Retinal pigment epithelial cell (primary cell): ENCODE data around the gene TAAR1.
"Not testable (repeated sequence)": the region's sequence is repeated elsewhere in the genome, so short reads cannot be mapped to it uniquely, and the experiment has no call there.

Experiments
- DNase-seq: peaks from one replicate; pipeline ENCODE4 v3.0.0-alpha.2; 2010; ENCODE audit warnings: low read depth
- H3K4me3 ChIP-seq: 2 replicates; pipeline ENCODE4 v1.5.1; 2011; ENCODE audit warnings: mild to moderate bottlenecking, low read length, control low read depth, moderate library complexity
- TF ChIP-seq, protein P1 (sequence below): conservative IDR thresholded peaks from 2 replicates; pipeline ENCODE4 v1.5.1; 2011; ENCODE audit warnings: low read depth, low read length, control low read depth, inconsistent platforms

The TAAR1 gene, protein sequence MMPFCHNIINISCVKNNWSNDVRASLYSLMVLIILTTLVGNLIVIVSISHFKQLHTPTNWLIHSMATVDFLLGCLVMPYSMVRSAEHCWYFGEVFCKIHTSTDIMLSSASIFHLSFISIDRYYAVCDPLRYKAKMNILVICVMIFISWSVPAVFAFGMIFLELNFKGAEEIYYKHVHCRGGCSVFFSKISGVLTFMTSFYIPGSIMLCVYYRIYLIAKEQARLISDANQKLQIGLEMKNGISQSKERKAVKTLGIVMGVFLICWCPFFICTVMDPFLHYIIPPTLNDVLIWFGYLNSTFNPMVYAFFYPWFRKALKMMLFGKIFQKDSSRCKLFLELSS

DNA sequence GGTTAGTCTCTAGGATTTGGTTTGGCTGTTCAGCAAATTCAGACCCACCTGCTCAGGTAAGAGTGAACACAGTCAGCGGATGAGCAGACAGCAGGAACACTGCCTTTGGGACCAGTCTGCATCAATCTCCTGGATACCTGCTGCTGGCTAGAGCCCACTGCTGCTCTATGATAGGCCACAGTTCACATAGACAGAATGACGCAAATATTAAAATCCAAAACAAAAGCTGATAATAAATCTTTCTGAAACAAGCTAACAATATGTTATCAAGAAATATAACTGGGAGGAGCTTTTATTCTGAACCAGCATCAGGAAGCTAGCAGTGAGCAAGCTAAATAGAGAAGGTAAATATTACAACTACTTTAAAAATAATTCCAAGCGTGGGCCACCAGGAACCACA, at the start of gene TAAR1:
TAAR1 (minus strand) TSS at position 101 of the 400 bp plus-strand sequence. CDS start 13,179 bp downstream, outside the sequence.
- TF ChIP-seq, protein P1, sequence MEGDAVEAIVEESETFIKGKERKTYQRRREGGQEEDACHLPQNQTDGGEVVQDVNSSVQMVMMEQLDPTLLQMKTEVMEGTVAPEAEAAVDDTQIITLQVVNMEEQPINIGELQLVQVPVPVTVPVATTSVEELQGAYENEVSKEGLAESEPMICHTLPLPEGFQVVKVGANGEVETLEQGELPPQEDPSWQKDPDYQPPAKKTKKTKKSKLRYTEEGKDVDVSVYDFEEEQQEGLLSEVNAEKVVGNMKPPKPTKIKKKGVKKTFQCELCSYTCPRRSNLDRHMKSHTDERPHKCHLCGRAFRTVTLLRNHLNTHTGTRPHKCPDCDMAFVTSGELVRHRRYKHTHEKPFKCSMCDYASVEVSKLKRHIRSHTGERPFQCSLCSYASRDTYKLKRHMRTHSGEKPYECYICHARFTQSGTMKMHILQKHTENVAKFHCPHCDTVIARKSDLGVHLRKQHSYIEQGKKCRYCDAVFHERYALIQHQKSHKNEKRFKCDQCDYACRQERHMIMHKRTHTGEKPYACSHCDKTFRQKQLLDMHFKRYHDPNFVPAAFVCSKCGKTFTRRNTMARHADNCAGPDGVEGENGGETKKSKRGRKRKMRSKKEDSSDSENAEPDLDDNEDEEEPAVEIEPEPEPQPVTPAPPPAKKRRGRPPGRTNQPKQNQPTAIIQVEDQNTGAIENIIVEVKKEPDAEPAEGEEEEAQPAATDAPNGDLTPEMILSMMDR: no peak
- H3K4me3 ChIP-seq: no peak within 1 kb of the TSS
- no peak for DNase-seq

DNA sequence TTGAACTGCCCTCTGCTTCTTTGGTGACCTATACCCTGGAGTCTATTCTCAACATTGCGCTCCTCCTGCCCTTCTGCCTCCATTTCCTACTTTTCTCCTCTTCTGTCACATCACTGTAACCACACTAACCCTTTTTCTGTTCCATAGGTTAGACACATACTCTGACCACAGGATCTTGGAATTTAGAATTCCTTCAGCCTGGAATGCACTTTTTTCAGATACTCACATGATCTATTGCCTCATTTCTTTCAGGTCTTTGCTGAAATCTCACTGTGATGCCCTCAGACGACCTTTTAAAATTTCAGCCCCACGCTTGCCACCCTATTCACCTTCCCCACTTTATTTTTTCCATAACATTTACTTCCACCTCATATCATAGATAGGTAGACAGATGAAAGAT, 49.8 kb upstream of the TAAR1 start:
- no peak overlapping the region for H3K4me3 ChIP-seq
- no peak for DNase-seq
- TF ChIP-seq, protein P1: no peak

DNA sequence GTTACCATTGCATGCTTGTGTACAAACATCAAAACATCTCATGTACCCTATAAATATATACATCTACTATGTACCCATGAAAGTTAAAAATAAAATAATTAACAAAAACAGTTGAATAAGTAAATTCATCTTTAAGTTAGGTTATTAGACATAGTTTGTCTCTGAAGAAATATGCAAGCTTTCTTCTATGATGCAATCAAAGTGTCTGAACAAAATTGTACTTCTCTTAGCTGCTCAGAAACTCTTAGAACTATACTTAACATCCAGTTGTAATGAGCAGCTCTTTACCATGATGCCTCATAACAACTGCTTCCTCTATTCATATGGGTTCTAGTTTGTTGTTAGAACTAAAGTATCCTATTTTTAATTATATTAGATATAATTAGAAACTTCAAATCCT, 49.0 kb upstream of the TAAR1 start:
- DNase-seq: no peak
- no peak overlapping the region for H3K4me3 ChIP-seq
- TF ChIP-seq, protein P1: no peak

DNA sequence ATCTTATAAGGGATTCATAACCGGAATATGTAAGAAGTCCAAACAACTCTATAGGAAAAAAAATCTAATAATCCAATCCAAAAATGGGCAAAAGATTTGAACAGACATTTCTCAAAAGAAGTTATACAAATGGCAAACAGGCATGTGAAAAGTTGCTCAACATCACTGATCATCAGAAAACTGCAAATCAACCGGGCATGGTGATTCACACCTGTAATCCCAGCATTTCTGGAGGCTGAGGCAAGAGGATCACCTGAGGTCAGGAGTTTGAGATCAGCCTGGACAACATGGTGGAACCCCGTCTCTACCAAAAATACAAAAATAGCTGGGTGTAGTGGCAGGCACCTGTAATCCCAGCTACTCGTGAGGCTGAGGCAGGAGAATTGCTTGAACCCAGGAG, 47.8 kb upstream of the TAAR1 start:
- DNase-seq, H3K4me3 ChIP-seq: not testable (repeated sequence)

DNA sequence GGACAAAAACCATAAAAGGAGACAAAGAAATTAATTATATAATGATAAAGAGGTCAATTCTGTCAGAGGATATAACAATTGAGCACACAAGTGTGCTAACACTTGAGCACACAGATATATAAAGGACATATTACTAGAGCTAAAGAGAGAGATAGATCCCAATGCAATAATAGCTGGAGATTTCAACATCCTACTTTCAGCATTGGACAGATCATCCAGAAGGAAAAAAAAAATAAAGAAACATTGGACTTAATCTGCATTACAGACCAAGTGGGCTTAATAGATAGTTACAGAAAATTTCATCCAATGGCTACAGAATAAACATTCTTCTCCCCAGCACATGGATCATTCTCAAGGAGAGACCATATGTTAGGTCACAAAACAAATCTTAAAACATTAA, 45.0 kb upstream of the TAAR1 start:
- DNase-seq: no peak
- TF ChIP-seq, protein P1: no peak
- no peak overlapping the region for H3K4me3 ChIP-seq

DNA sequence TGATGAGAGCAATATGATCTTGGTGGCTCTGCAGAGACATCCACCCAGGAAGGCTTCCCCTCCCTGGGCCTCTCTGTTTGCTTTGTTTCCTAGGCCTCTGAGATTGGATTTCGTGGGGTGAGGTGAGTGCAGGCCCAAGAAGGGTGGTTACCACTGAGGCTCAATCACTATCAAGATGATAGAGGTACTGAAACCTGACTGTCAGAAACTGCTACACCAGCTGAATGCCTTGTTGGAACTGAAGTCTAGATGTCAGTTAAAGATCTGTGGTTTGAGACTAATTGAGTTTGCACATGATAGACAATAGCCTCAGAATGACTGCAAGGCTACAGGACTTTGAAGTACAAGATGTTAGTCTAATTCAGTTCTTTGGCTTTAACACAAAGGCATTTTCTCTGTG, 39.6 kb upstream of the TAAR1 start:
- TF ChIP-seq, protein P1: no peak
- DNase-seq: no peak
- H3K4me3 ChIP-seq: no peak overlapping the region

DNA sequence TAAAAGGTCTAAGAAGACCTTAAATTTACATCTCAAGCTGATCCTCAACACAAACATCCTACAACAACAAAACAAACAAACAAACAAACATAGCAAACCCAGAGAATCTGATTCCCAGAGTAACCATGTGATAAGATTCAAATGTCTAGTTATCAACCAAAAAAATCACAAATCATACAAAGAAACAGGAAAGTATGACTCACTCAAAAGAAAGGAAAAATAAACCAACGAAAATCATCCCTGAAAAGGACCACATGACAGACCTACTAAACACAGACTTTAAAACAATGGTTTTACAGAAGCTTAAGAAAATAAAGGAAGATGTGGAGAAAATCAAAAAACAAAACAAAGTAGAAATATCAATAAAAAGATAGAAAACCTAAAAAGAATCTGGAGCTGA, 36.8 kb upstream of the TAAR1 start:
- no peak overlapping the region for H3K4me3 ChIP-seq
- DNase-seq: no peak
- TF ChIP-seq, protein P1: no peak
